Stimulated activated CD4-positive, alpha-beta T cell treated with anti-CD3 and anti-CD28 coated beads, Interleukin-1b, Interleukin-23, amount 100 ng/mL, for 4 hours (primary cell): ENCODE measurements around the gene CHMP4B.

Source experiments
- DNase-seq, 2 donors: peaks; one replicate each; pipeline ENCODE4 v3.0.0-alpha.2; 2020; ENCODE audit warnings: low read depth in 2 of 2

The CHMP4B gene

GRCh38 chr20:33863440-33864323 lies 52.5 kb downstream of the CHMP4B start:
- DNase-seq = no peak

DNA sequence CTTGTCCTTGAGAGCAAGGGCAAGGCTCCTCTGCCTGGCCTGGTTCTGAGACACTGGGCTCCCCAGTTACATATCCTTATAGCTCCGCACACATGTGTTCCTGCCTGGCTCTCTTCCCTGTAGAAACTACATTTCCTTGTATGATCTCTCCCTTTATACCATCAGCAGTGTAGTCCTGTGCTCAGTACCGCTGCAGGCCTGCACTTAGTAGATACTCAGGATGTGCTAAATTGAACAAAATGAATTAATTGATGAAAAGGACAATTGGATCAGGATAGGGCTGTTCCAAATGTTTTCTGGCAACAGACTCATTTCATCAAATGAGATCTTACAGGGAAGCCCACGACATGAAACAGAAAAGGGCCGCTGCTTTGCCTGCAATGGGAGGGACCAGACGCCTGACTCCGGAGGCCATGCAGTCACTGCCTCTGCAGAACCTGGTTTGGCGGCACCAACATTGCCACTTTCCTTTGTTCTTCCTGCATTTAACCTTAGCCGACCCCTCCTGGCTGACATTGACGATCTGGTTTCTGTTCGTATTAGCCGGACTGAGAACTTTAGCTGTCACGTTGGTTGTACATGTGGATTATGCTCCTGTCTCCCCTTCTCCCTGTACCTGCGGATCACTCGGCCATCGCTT lies 53.3 kb downstream of the CHMP4B start:
- DNase-seq = no peak

- DNase-seq = no peak
Measured at GRCh38 chr20:33865761-33866370, 54.7 kb downstream of the CHMP4B start.

GRCh38 chr20:33866398-33867100 lies 55.4 kb downstream of the CHMP4B start:
- no peak for DNase-seq

DNA sequence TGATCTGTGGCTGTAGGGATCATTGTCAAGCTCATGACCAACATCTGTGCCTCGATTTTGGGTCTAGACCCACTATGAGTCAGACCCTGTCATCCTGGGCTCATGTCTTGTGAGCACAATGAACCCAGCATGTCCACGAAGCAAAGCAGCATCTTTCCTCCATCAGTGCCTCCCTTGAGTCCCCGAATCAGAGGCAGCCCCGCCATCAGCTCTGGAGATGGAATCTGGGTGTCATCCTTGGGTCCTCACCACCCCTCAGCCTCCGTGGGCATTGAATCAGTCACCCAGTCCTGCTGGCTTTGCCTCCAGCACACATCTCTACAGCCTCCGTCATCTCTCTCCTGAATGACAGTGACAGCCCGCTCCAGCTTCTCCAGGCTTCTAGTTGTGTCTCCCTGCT lies 56.9 kb downstream of the CHMP4B start:
- DNase-seq = no peak

DNA sequence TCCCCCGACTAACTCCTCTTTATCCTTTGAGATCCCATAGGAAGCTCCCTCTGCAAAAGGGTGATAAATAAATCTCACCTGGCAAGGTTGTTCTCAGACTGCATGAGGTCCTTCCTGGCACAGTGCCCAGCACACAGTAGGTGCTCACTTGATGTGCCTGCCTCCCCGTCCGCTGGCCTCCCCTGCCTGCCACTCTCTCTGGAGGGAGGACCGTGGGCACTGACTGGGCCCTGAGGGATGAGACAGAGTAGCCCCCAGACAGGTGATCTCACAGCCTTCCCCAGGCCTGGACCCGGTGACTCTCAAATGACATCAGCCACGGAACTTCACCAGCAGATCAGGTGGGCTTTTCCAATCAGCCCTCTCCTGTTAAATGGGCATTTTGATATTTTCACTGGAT lies 57.4 kb downstream of the CHMP4B start:
- no peak for DNase-seq

DNA sequence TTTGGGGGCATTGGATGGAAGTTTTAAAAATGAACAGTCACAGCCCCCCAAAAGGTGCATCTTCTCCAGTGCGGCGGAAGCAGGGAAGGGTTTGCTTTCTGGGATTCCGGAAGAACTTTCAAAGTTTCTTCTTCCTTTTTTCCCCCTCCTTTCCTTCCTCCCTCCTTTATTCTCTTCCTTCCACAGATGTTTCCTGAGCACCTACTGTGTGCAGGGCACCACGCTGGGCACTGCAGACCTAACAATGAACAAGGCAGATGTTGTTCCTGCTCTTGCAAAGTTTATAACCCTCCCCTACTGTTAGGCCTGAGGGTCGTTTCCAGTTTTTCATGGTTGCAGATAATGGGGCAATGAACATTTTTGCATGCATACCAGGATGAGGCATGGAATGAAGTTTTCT lies 58.1 kb downstream of the CHMP4B start:
- DNase-seq = no peak

DNA sequence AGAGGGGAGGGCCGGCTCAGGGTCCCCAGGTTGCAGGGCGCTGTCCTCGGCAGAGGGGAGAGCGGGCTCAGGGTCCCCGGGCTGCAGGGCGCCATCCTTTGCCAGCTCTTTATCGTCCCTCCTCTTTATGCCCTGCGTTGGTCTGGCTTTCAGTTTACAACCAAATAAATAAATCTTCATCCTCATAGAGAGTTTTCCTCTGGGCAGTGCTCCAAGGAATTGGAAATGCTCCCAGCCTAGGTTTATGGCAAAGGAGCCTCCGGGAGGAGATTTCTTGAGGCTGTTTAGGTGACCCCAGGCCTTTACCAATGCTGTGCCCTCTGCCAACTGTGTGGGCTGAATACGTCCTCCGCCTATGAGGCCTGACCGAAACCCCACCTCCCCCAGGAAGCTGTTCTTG lies 60.2 kb downstream of the CHMP4B start:
- no peak for DNase-seq

GRCh38 chr20:33874129-33874528 lies 63.0 kb downstream of the CHMP4B start:
- DNase-seq = no peak

DNA sequence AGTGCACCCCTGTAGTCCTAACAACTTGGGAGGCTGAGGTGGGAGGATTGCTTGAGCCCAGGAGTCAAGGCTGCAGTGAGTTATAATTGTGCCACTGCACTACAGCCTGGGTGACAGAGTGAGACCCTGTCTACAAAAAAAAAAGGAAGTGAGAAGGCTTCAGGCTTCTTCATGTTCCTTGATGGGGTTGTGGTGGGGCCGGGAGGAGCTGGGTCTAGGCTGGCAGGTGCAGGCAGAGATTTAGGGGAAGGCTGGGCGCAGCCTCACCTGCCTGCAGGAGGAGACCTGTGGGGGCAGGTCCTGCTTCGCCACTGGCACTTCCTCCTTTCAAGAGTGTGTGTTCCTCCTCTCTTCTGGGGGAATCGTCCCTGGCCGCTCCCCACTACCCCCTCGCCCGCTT lies 63.9 kb downstream of the CHMP4B start:
- no peak for DNase-seq

GRCh38 chr20:33875534-33876026 lies 64.4 kb downstream of the CHMP4B start:
- no peak for DNase-seq

DNA sequence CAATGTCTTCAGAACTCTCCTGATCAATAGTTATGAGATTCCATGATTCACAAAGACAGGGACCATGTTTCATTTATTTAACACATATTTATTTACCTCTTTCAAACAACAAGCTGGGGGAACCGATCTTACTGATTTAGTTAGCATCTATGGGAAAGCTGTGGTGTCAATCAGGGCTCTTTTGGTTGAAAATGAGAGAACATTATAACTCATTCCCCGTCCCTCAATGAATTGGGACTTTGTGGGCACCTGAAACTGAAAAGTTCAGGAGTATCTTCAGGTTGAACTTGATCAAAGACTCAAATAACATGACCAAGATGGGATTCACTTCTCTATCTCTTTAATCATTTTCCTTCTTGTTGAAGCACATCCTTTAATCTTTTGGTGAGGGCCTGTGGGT lies 67.4 kb downstream of the CHMP4B start:
- DNase-seq = no peak

GRCh38 chr20:33880396-33880795 lies 69.2 kb downstream of the CHMP4B start:
- DNase-seq = no peak

DNA sequence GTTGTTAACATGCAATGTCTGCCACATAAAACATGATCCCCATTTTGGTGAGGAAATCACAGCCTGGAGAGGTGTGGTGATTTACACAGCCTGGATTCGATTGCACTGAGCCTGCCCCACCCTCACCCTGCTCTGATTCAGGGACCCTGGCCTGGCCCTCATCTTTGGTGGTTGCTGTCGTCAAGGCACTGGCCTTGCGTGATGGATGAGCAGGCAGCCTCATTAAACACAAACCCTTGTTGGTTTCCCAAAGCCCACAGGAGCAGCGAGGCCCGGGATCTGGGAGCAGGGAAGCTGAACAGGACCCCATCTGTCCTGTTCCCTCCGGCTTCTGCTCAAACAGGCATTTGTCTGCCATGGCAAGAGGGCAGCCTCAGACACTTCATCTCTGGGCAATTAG lies 70.8 kb downstream of the CHMP4B start:
- no peak for DNase-seq

DNA sequence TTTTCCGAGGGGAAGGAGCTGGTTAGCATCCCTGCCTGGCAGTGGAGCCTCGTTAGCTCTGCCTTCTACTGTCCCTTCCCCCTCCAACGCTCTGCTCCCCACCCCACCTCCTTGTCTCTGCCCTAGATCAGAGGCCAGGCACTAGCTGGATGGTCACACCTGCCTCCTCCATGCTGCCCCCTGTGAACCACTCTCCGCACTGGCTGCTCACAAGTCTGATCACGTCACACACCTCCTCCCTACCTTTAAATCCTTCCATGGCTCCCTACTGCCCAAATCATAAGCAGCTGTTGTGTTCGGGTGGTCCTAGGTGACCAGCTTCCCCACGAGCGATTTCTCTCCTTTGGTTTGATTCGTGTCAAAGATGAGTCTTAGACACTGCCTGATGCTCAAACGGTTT lies 71.3 kb downstream of the CHMP4B start:
- no peak for DNase-seq

- DNase-seq = no peak
Measured at GRCh38 chr20:33883164-33883563, 72.0 kb downstream of the CHMP4B start.

- DNase-seq = no peak
Measured at GRCh38 chr20:33884633-33885032, 73.5 kb downstream of the CHMP4B start.

DNA sequence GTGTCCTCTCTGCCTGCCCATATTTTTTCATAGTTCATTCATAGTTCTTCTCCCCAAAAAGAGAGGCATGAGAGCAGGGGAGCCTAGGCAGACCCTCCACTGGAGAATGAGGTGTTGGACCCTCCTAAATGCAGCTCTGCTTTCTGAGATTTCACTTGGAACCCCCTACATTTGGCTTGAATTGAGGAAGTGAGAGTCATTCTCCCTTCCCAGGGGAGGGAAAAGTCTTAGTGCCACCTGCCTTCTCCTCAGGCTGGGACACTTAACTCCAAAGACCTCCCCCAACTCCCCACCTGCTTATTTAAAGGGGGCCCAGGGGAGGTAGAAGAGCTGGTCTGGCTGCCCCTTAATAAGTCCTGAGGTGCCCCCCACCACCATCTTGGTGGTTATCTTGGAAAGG lies 78.2 kb downstream of the CHMP4B start:
- DNase-seq = no peak

DNA sequence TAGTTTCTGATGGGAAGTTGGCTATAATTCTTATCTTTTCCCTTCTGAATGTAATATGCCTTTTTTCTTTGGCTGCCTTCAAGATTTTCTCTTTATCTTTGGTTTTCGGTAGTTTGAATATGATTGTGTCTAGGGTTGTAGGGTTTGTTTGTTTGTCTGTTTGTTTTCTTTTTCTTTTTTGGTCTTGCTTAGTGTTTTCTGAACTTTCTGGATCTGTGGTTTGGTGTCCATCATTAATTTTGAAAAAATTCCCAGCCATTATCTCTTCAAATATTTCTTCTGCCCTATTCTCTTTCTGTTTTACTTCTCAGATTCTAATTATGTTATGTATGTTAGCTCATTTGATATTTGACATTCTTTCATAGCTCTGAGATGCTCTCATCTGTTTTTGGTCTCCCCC lies 79.4 kb downstream of the CHMP4B start:
- DNase-seq = no peak

DNA sequence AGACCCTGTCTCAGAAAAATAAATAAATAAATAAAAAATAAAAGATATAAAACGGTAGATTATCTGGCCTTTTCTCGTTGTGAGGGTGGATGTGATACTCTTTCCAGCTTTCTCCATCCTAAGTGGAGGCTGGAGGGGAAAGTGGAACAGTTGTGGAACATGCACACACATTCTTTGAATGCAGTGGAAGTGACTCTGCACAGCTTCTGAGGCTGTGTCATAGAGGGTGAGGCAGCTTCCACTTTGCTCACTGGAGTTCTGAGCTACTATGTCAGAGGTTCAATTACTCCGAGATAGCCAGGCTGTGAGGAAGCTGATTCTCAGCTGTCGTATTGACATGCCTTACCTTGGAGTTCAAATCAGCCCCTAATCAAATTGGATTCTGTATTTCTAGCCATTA lies 82.2 kb downstream of the CHMP4B start:
- no peak for DNase-seq

DNA sequence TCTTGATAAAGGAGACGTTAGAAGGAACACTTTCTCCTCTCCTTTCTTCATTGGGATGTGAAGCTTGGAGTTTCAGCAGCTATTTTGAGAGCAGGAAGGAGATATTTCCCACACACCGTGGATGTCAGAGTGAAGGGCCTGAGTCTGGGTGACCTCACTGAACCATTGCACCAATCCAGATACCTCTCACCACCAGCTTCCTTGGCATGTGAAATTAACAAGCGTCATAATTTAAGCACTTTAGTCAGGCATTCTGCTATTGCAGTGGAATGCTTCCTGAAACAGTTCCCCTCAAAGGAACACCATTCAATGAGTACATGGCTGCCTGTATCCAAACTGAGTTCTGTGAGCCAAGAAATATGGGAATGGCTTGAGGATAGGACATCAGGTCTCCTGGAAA lies 83.7 kb downstream of the CHMP4B start:
- no peak for DNase-seq

GRCh38 chr20:33896509-33896908 lies 85.4 kb downstream of the CHMP4B start:
- no peak for DNase-seq
